Keratinocyte (primary cell): Measurements from ENCODE around the gene OR2V2.

Source experiments
- EZH2 ChIP-seq: IDR thresholded peaks from one replicate; pipeline ENCODE4 v1.6.1; 2012; ENCODE audit warnings: inconsistent platforms, mild to moderate bottlenecking, low read length, moderate library complexity
- TF ChIP-seq, protein P1 (sequence below), 3 experiments: IDR thresholded peaks in 1 of 3; conservative IDR thresholded peaks in 1 of 3; optimal IDR thresholded peaks in 1 of 3; 2 replicates in 2 of 3; 3 replicates in 1 of 3; pipeline versions ENCODE3 to v1.5.1; 2011; ENCODE audit warnings: low read length in 3 of 3, mild to moderate bottlenecking in 3 of 3, moderate library complexity in 2 of 3, control low read depth in 1 of 3, inconsistent platforms in 1 of 3; ENCODE audit not compliant: insufficient read depth in 2 of 3; ENCODE audit errors: extremely low read depth in 1 of 3

DNA sequence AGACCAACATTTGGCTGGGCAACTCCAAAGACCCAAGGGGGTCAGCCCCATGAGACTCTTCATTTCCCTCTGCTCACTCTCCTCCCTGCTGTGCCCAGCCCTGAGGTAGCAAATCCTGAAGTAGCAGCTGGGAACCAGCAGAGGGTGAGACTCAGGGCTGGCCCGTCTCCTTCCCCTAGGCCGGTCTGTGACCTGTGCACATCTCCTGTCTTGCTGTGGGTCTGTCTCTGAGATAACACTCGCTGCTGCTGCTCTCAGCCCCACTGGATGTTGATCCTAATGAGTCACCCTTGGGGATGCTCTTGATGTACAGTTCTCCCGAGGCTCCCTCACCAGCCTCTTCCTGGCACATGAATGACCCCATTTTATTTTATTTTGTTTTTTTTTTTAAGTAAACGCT is 9.1 kb upstream of the OR2V2 start:
- TF ChIP-seq, protein P1, sequence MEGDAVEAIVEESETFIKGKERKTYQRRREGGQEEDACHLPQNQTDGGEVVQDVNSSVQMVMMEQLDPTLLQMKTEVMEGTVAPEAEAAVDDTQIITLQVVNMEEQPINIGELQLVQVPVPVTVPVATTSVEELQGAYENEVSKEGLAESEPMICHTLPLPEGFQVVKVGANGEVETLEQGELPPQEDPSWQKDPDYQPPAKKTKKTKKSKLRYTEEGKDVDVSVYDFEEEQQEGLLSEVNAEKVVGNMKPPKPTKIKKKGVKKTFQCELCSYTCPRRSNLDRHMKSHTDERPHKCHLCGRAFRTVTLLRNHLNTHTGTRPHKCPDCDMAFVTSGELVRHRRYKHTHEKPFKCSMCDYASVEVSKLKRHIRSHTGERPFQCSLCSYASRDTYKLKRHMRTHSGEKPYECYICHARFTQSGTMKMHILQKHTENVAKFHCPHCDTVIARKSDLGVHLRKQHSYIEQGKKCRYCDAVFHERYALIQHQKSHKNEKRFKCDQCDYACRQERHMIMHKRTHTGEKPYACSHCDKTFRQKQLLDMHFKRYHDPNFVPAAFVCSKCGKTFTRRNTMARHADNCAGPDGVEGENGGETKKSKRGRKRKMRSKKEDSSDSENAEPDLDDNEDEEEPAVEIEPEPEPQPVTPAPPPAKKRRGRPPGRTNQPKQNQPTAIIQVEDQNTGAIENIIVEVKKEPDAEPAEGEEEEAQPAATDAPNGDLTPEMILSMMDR (optimal IDR thresholded peaks at IDR 0.05 in 1 of 3, IDR thresholded peaks at IDR 0.05 in 1 of 3, conservative IDR thresholded peaks at IDR 0.05 in 1 of 3; ENCODE audit: extremely low read depth in 1 of 3, insufficient read depth in 2 of 3, low read length in 3 of 3), result peak in 1 of 3 experiments; percentile 16
- TF ChIP-seq EZH2, result no peak
